HEK293 (cell line): ENCODE results near the gene DCHS2.

Experiments used
- HOXC10 ChIP-seq: sonication (generic); formaldehyde crosslinking; IDR thresholded peaks from 2 replicates; pipeline ENCODE4 v1.8.1; 2023; ENCODE audit warnings: mild to moderate bottlenecking, missing genetic modification reagents
- PRDM6 ChIP-seq: fragments of 450-650 bp; formaldehyde crosslinking; IDR thresholded peaks from 2 replicates; pipeline ENCODE4 v1.5.1; 2017; ENCODE audit warnings: missing biosample characterization, missing genetic modification characterization
- REST ChIP-seq: fragments of 450-650 bp; formaldehyde crosslinking; IDR thresholded peaks from 2 replicates; pipeline ENCODE4 v1.5.1; 2016; ENCODE audit warnings: missing biosample characterization, missing genetic modification characterization
- SP7 ChIP-seq: fragments of 450-650 bp; formaldehyde crosslinking; IDR thresholded peaks from 2 replicates; pipeline ENCODE4 v1.5.1; 2016; ENCODE audit warnings: missing biosample characterization, missing genetic modification characterization
- ZNF138 ChIP-seq: fragments of 450-650 bp; formaldehyde crosslinking; IDR thresholded peaks from 2 replicates; pipeline ENCODE4 v1.5.1; 2016; ENCODE audit warnings: missing biosample characterization, missing genetic modification characterization, borderline replicate concordance
- ZNF280D ChIP-seq: fragments of 450-650 bp; formaldehyde crosslinking; IDR thresholded peaks from 2 replicates; pipeline ENCODE4 v1.5.1; 2016; ENCODE audit warnings: missing biosample characterization, missing genetic modification characterization
- ZNF501 ChIP-seq: fragments of 450-650 bp; formaldehyde crosslinking; IDR thresholded peaks from 2 replicates; pipeline ENCODE4 v1.5.1; 2016; ENCODE audit warnings: missing biosample characterization, missing genetic modification characterization
- ZNF560 ChIP-seq: fragments of 450-650 bp; formaldehyde crosslinking; IDR thresholded peaks from 2 replicates; pipeline ENCODE4 v1.5.1; 2017; ENCODE audit warnings: missing biosample characterization, missing genetic modification characterization, borderline replicate concordance
- TF ChIP-seq, protein P1 (sequence below): fragments of 450-650 bp; formaldehyde crosslinking; IDR thresholded peaks from 2 replicates; pipeline ENCODE4 v1.5.1; 2016; ENCODE audit warnings: missing biosample characterization, missing genetic modification characterization
- TF ChIP-seq, protein P2 (sequence below): fragments of 450-650 bp; formaldehyde crosslinking; IDR thresholded peaks from 2 replicates; pipeline ENCODE4 v1.5.1; 2016; ENCODE audit warnings: missing biosample characterization, missing genetic modification characterization
- TF ChIP-seq, protein P3 (sequence below): fragments of 450-650 bp; formaldehyde crosslinking; IDR thresholded peaks from 2 replicates; pipeline ENCODE4 v1.5.0; 2017; ENCODE audit warnings: missing biosample characterization, missing genetic modification characterization, borderline replicate concordance

- TF ChIP-seq, protein P1, sequence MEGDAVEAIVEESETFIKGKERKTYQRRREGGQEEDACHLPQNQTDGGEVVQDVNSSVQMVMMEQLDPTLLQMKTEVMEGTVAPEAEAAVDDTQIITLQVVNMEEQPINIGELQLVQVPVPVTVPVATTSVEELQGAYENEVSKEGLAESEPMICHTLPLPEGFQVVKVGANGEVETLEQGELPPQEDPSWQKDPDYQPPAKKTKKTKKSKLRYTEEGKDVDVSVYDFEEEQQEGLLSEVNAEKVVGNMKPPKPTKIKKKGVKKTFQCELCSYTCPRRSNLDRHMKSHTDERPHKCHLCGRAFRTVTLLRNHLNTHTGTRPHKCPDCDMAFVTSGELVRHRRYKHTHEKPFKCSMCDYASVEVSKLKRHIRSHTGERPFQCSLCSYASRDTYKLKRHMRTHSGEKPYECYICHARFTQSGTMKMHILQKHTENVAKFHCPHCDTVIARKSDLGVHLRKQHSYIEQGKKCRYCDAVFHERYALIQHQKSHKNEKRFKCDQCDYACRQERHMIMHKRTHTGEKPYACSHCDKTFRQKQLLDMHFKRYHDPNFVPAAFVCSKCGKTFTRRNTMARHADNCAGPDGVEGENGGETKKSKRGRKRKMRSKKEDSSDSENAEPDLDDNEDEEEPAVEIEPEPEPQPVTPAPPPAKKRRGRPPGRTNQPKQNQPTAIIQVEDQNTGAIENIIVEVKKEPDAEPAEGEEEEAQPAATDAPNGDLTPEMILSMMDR = no peak
- no peak for TF ChIP-seq PRDM6 (tag by site-specific recombination)
- TF ChIP-seq REST (tag by site-specific recombination) = no peak
- no peak for TF ChIP-seq SP7 (tag by site-specific recombination)
- TF ChIP-seq ZNF501 (tag by site-specific recombination) = no peak
- TF ChIP-seq HOXC10 (CRISPR knock-in tag) = no peak
- TF ChIP-seq ZNF138 (tag by site-specific recombination) = no peak
- TF ChIP-seq, protein P2, sequence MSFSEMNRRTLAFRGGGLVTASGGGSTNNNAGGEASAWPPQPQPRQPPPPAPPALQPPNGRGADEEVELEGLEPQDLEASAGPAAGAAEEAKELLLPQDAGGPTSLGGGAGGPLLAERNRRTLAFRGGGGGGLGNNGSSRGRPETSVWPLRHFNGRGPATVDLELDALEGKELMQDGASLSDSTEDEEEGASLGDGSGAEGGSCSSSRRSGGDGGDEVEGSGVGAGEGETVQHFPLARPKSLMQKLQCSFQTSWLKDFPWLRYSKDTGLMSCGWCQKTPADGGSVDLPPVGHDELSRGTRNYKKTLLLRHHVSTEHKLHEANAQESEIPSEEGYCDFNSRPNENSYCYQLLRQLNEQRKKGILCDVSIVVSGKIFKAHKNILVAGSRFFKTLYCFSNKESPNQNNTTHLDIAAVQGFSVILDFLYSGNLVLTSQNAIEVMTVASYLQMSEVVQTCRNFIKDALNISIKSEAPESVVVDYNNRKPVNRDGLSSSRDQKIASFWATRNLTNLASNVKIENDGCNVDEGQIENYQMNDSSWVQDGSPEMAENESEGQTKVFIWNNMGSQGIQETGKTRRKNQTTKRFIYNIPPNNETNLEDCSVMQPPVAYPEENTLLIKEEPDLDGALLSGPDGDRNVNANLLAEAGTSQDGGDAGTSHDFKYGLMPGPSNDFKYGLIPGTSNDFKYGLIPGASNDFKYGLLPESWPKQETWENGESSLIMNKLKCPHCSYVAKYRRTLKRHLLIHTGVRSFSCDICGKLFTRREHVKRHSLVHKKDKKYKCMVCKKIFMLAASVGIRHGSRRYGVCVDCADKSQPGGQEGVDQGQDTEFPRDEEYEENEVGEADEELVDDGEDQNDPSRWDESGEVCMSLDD (tag by site-specific recombination) = no peak
- TF ChIP-seq, protein P3, sequence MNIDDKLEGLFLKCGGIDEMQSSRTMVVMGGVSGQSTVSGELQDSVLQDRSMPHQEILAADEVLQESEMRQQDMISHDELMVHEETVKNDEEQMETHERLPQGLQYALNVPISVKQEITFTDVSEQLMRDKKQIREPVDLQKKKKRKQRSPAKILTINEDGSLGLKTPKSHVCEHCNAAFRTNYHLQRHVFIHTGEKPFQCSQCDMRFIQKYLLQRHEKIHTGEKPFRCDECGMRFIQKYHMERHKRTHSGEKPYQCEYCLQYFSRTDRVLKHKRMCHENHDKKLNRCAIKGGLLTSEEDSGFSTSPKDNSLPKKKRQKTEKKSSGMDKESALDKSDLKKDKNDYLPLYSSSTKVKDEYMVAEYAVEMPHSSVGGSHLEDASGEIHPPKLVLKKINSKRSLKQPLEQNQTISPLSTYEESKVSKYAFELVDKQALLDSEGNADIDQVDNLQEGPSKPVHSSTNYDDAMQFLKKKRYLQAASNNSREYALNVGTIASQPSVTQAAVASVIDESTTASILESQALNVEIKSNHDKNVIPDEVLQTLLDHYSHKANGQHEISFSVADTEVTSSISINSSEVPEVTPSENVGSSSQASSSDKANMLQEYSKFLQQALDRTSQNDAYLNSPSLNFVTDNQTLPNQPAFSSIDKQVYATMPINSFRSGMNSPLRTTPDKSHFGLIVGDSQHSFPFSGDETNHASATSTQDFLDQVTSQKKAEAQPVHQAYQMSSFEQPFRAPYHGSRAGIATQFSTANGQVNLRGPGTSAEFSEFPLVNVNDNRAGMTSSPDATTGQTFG (tag by site-specific recombination) = no peak
- TF ChIP-seq ZNF280D (tag by site-specific recombination) = no peak
- no peak for TF ChIP-seq ZNF560 (tag by site-specific recombination)
These were observed 84.2 kb downstream of the DCHS2 start for GRCh38 chr4:154407443-154407842.
